Lower lobe of right lung (tissue), 2 donors: ENCODE results near the gene KPNA5. TPM values are rescaled to one million over a fixed set of nuclear protein-coding genes. Genes with fewer than 3 reads are reported as not detected.

ENCODE experiments used
- ATAC-seq, 2 donors: fragments of 200-7000 bp; cut with Tn5 transposase; one replicate each; pipeline ENCODE4 v1.9.1; 2020 to 2022; ENCODE audit warnings: mild to moderate bottlenecking in 2 of 2, moderate library complexity in 2 of 2
- DNase-seq: peaks from one replicate; pipeline ENCODE4 v3.0.0-alpha.2; 2020
- H3K27ac ChIP-seq: fragments of 200-600 bp; one replicate; pipeline ENCODE4 v1.8.0; 2022
- H3K27me3 ChIP-seq: fragments of 200-600 bp; one replicate; pipeline ENCODE4 v1.8.0; 2022; ENCODE audit warnings: low read depth
- H3K36me3 ChIP-seq: fragments of 200-600 bp; one replicate; pipeline ENCODE4 v1.8.0; 2022; ENCODE audit warnings: mild to moderate bottlenecking
- H3K4me1 ChIP-seq: fragments of 200-600 bp; one replicate; pipeline ENCODE4 v1.8.0; 2022
- H3K4me3 ChIP-seq: fragments of 200-600 bp; one replicate; pipeline ENCODE4 v1.8.0; 2022; ENCODE audit warnings: mild to moderate bottlenecking
- H3K9me3 ChIP-seq: fragments of 200-600 bp; one replicate; pipeline ENCODE4 v1.8.0; 2022
- intact Hi-C: fragments of 100-400 bp; cut with DNase I; formaldehyde crosslinking; loops from one replicate; pipeline ENCODE4 v1.11.0; 2022
- total RNA-seq: library from RNA; stranded (reverse); fragmentation: NEBNext Ultra II Directional; extraction: Animal tissue kit (Norgen Biotek cat#: 25700); gene quantifications from one replicate; pipeline ENCODE4 v1.2.1, GENCODE V29; 2021
- TF ChIP-seq, protein P1 (sequence below): fragments of 200-600 bp; IDR thresholded peaks from one replicate; pipeline ENCODE4 v1.8.0; 2022; ENCODE audit warnings: antibody characterized with exemption, mild to moderate bottlenecking
- donor health status: DM: no; HTN: yes; CAD: no; lungs with severe emphysema.

The KPNA5 gene
- total RNA-seq, 1 donor from 2014 or later: 17.4 TPM

DNA sequence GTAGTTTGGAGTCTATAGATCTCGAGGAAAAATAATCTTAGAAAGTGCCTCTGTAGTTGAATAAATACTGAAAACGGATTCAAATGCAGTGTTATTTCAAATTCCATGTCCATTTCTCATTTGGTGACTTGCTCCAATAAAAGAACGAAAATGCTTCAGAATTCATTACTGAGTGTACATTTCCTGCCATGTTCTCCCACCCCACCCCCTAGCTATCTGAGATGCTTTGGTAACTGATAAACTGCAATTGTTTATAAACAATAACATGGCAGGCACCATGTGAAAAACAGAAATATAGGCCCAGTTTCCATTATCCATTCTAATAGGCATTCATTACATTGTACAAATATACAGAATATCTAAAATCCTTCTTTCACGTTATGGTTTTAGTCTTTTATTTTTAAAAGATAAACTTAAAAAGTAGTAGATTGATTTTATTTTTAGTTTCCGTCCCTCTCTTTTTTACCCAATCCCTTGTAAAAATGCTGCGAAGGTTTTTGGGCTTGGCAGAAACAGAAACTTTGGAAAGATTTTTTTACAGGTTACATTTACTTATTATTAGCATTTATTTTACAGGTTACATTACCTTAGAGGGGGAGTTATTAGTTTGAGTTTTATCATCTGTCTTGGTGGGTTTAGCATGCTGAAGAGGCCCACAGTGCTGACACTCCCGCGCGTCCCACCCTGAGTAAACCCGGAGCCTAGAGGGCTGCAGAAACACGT is 83.1 kb downstream of the KPNA5 start:
- intact Hi-C loops: no loop called here
- TF ChIP-seq, protein P1, sequence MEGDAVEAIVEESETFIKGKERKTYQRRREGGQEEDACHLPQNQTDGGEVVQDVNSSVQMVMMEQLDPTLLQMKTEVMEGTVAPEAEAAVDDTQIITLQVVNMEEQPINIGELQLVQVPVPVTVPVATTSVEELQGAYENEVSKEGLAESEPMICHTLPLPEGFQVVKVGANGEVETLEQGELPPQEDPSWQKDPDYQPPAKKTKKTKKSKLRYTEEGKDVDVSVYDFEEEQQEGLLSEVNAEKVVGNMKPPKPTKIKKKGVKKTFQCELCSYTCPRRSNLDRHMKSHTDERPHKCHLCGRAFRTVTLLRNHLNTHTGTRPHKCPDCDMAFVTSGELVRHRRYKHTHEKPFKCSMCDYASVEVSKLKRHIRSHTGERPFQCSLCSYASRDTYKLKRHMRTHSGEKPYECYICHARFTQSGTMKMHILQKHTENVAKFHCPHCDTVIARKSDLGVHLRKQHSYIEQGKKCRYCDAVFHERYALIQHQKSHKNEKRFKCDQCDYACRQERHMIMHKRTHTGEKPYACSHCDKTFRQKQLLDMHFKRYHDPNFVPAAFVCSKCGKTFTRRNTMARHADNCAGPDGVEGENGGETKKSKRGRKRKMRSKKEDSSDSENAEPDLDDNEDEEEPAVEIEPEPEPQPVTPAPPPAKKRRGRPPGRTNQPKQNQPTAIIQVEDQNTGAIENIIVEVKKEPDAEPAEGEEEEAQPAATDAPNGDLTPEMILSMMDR: no peak
- peak in 1 of 2 donors; percentile 42 for ATAC-seq
- H3K27ac ChIP-seq: peak overlapping the region; percentile 63
- no peaks in the 10 kb centered on the region for H3K9me3 ChIP-seq
- peaks cover 32% of the 10 kb centered on the region for H3K27me3 ChIP-seq
- DNase-seq: no peak
- H3K4me1 ChIP-seq: peaks cover 13% of the 10 kb centered on the region
- peak overlapping the region; percentile 55 for H3K4me3 ChIP-seq
- H3K36me3 ChIP-seq: no peaks in the 10 kb centered on the region

DNA sequence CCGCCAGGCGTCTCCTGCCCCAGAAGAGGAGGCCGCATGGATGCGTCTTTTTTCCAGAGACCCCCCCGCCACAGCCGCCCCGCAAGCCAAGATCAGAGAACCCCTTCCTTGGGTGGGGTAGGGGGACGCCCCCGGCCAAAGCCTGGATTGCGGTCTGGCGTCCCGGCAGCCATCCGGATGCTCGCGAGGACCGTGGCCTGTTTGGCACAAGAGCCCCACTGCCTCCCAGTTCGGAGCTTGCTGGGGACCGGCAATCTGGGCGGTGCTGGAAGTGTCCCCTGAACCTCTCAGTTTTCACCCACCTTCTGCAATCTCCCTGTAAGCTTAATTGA is 83.6 kb downstream of the KPNA5 start:
- intact Hi-C loops: no loop called here
- TF ChIP-seq, protein P1: no peak
- DNase-seq (no peak), ATAC-seq (peak; percentile 32 to 39)
- Histone ChIP-seq H3K4me1 (peaks cover 13% of the 10 kb centered on the region), H3K27ac (peak overlapping the region; percentile 63), H3K36me3 (no peaks in the 10 kb centered on the region), H3K9me3 (no peaks in the 10 kb centered on the region), H3K27me3 (peaks cover 32% of the 10 kb centered on the region), H3K4me3 (peak overlapping the region; percentile 55)

DNA sequence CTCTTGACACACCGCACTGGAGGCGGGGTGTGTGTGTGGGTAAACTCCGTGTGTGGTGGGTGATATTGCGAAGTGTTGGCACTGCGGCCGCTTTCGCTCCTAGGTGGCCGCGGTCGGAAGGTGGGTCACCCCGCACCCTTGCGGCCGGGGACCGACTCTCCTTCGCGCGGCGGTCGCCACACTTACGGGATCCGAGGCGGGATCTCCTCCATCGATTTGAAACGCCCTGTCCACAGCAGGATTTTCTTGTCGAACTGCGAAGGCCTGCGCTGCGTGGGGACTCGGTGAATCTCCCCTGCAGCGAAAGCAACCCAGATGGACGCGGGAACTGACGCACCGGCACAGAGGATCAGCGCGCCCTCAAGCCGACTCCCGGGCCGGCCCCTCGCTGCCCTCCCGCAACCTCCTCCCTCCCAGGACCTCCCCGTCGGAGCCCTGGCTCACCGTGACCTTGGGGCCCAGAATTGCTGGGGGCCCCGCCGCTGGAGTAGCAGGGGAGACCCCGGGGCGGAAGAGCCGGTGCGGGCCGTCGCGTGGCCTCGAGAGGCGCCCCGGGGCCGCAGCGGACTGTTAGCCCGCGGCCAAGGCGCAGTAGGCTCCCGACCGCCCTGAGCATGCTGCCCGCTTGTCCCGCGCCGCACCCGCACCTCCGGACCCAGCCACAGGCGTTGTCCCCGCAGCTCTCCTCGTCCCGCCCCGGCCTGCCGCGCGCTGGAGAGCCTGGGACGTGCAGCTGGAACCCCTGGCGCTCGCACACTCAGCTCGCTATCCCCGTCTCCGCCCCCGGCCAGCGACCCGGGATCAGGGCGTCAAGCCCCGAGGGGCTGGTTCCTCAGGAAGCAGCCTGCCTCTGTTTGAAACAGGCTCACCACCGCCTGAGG is 84.2 kb downstream of the KPNA5 start, which contains the start of gene FAM162B:
FAM162B (minus strand) TSS at position 759 of the 881 bp plus-strand sequence; CDS start at position 616, 143 bp downstream.
- H3K4me3 ChIP-seq: peak within 1 kb of the TSS; percentile 55
- intact Hi-C loops: no loop called here
- peaks cover 32% of the 10 kb centered on the region for H3K27me3 ChIP-seq
- H3K36me3 ChIP-seq: no peaks in the 10 kb centered on the region
- peaks cover 13% of the 10 kb centered on the region for H3K4me1 ChIP-seq
- TF ChIP-seq, protein P1: no peak
- DNase-seq (peak; percentile 45), ATAC-seq (peak; percentile 78 to 79)
- H3K27ac ChIP-seq: peak within 1 kb of the TSS; percentile 63
- no peaks in the 10 kb centered on the region for H3K9me3 ChIP-seq

DNA sequence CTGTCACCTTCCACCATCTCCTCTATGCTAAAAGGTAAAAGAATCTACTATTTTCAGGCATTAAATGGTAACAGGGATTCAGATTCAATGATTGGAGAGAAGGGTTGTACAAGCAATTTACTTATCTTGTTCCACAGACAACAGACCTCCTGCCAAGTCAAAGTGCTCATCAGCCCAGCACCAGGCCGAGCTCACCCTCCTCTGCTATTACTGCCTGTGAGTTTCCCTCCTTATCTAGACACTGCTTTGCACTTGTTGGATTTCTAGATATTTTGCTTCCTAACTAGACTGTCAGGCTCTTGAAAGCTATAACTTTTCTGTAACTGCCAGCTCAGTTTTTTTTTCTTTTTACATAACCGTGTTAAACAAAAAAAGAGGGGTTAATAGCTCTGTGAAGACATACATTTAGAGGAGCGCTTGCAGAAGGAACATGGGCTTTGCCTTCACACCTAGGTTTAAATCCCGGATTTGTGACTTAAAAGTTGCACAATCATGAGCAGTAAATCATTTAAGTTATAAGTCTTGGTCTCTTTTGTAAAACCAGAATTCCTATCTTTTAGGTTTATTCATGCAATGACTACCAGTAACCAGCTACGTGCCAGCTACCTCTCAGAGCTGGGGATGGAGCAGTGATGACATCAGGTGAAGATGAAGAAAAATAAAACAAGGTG is 85.6 kb downstream of the KPNA5 start:
- no peak for ATAC-seq
- intact Hi-C loops: no loop called here
- DNase-seq: no peak

DNA sequence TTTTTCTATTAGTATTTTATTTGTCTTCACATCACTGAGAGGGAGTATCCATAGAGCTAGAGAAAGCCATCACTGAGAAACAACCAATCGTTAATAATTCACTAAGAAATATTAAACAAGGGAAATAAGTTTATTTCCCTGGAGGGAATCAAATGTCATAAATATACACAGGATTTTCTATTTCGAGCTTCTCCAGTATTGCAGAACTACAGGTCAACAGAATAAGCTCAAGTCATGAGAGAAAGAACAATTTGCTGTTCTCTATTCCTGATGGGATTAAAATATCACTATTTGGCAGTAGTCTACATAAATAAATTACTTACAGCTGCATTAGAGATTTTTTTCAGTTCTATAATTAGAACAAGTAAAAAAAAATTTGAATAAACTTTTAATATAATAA is 86.7 kb downstream of the KPNA5 start:
- Histone ChIP-seq H3K4me1 (peaks cover 13% of the 10 kb centered on the region), H3K27me3 (peaks cover 32% of the 10 kb centered on the region), H3K27ac (no peak overlapping the region), H3K36me3 (no peaks in the 10 kb centered on the region), H3K4me3 (no peak overlapping the region), H3K9me3 (no peaks in the 10 kb centered on the region)
- DNase-seq (no peak), ATAC-seq (no peak)
- intact Hi-C loops: no loop called here
- TF ChIP-seq, protein P1: no peak

More for the DNA sequence above, 85.6 kb downstream of the KPNA5 start:
- H3K9me3 ChIP-seq: no peaks in the 10 kb centered on the region
- peaks cover 32% of the 10 kb centered on the region for H3K27me3 ChIP-seq
- H3K4me3 ChIP-seq: no peak overlapping the region
- H3K36me3 ChIP-seq: no peaks in the 10 kb centered on the region
- peaks cover 13% of the 10 kb centered on the region for H3K4me1 ChIP-seq
- H3K27ac ChIP-seq: no peak overlapping the region
- TF ChIP-seq, protein P1: no peak
